Gastroesophageal sphincter (tissue), 4 donors: ENCODE data around the gene C19orf38. TPM values are rescaled to one million over a fixed set of nuclear protein-coding genes. Genes with fewer than 3 reads are reported as not detected.

Experiments
- ATAC-seq: fragments of 150-250 bp; one replicate; pipeline ENCODE4 v1.9.1; 2016; ENCODE audit warnings: mild to moderate bottlenecking, moderate library complexity
- H3K27ac ChIP-seq, 4 donors: fragments of 200-600 bp; sonication (generic) in 3 of 4; 1 replicate in 3 of 4; 2 replicates in 1 of 4; pipeline ENCODE4 v1.5.1; 2016 to 2019
- H3K27me3 ChIP-seq: fragments of 200-600 bp; sonication (generic); one replicate; pipeline ENCODE4 v1.5.1; 2019
- H3K36me3 ChIP-seq, 2 donors: fragments of 200-600 bp; sonication (generic); one replicate each; pipeline ENCODE4 v1.5.1; 2019; ENCODE audit warnings: control low read depth in 1 of 2
- H3K4me1 ChIP-seq, 3 donors: fragments of 200-600 bp; sonication (generic); 1 replicate in 2 of 3; 2 replicates in 1 of 3; pipeline ENCODE4 v1.5.1; 2016 to 2019; ENCODE audit warnings: control low read depth in 2 of 3
- H3K4me3 ChIP-seq, 2 donors: fragments of 200-600 bp; sonication (generic); one replicate each; pipeline ENCODE4 v1.5.1; 2019; ENCODE audit warnings: mild to moderate bottlenecking in 1 of 2, moderate library complexity in 1 of 2
- H3K9me3 ChIP-seq, 3 donors: fragments of 200-600 bp; sonication (generic); one replicate each; pipeline ENCODE4 v1.5.1; 2017 to 2019; ENCODE audit warnings: control low read depth in 2 of 3
- EP300 ChIP-seq: sonication (generic); formaldehyde crosslinking; IDR thresholded peaks from one replicate; pipeline ENCODE4 v1.6.1; 2017; ENCODE audit warnings: antibody characterized with exemption, mild to moderate bottlenecking
- POLR2A ChIP-seq, 2 donors: fragments of 450-650 bp; IDR thresholded peaks; one replicate each; pipeline ENCODE4 v1.6.1; 2017; ENCODE audit warnings: antibody characterized with exemption in 2 of 2, mild to moderate bottlenecking in 2 of 2, moderate library complexity in 1 of 2
- POLR2AphosphoS5 ChIP-seq: sonication (generic); formaldehyde crosslinking; IDR thresholded peaks from one replicate; pipeline ENCODE4 v1.6.1; 2017; ENCODE audit warnings: antibody characterized with exemption
- WGBS, 2 donors: methylation state at CpG; one replicate each; pipeline ENCODE4 v1.1.5; 2018; ENCODE audit warnings: low coverage in 1 of 2; 5-methylcytosine and 5-hydroxymethylcytosine counted together
- small RNA-seq, 4 donors: library from RNA; depleted of rRNA; stranded (forward); fragments of <200 nt; gene quantifications; one replicate each; pipeline ENCODE3, GENCODE V24; 2016
- total RNA-seq, 4 donors: library from RNA; depleted of rRNA; stranded (reverse); fragments of >200 nt; gene quantifications; one replicate each; pipeline ENCODE4 v1.1.0, GENCODE V29; 2016
- TF ChIP-seq, protein P1 (sequence below), 4 experiments: fragments of 200-600 bp in 2 of 4; fragments of 450-650 bp in 2 of 4; sonication (generic) in 1 of 4; IDR thresholded peaks; one replicate each; pipeline ENCODE4 v1.5.1; 2017 to 2019; ENCODE audit warnings: antibody characterized with exemption in 4 of 4, mild to moderate bottlenecking in 2 of 4, moderate library complexity in 2 of 4

The C19orf38 gene
- total RNA-seq, 4 donors from 2014 or later, result 0.89 to 3.1 (median 2.1) TPM; not detected in 1

DNA sequence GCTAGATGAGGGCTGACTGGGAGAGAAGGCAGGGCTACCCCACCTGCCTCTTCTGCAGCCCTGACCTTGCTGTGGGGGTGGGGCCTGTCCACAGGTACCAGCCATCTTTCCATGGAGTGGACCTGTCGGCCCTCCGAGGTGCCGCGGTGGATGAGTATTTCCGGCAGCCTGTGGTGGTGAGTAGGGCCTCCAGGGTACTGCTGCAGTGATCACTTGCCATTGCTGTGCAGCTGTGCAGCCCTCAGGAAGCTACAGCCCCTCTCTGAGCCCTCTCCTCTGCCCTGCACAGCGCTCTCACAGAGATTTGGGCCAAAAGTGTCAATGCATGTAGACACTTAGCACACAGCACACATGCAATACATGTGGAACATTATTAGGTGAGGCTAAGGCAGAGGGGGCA, 68.4 kb downstream of the C19orf38 start:
- no CpG with 5 or more reads among the region's 6 CpGs for WGBS, 2 donors
- Histone ChIP-seq H3K4me1 (no peaks in the 10 kb centered on the region), H3K9me3 (no peaks in the 10 kb centered on the region), H3K4me3 (no peak overlapping the region), H3K36me3 (peaks cover 0 to 99% of the 10 kb centered on the region in 2 donors), H3K27ac (no peak overlapping the region), H3K27me3 (no peaks in the 10 kb centered on the region)
- ATAC-seq, result no peak
- TF ChIP-seq, protein P1, sequence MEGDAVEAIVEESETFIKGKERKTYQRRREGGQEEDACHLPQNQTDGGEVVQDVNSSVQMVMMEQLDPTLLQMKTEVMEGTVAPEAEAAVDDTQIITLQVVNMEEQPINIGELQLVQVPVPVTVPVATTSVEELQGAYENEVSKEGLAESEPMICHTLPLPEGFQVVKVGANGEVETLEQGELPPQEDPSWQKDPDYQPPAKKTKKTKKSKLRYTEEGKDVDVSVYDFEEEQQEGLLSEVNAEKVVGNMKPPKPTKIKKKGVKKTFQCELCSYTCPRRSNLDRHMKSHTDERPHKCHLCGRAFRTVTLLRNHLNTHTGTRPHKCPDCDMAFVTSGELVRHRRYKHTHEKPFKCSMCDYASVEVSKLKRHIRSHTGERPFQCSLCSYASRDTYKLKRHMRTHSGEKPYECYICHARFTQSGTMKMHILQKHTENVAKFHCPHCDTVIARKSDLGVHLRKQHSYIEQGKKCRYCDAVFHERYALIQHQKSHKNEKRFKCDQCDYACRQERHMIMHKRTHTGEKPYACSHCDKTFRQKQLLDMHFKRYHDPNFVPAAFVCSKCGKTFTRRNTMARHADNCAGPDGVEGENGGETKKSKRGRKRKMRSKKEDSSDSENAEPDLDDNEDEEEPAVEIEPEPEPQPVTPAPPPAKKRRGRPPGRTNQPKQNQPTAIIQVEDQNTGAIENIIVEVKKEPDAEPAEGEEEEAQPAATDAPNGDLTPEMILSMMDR (IDR thresholded peaks at IDR 0.05), result no peak
- no peak for TF ChIP-seq POLR2A (IDR thresholded peaks at IDR 0.05)
- TF ChIP-seq EP300, result no peak
- no peak for TF ChIP-seq POLR2AphosphoS5

- H3K4me1 ChIP-seq, result no peaks in the 10 kb centered on the region
- ATAC-seq, result no peak
- H3K4me3 ChIP-seq, result no peak overlapping the region
- no peak for TF ChIP-seq POLR2A (IDR thresholded peaks at IDR 0.05)
- TF ChIP-seq POLR2AphosphoS5, result no peak
- no peak for TF ChIP-seq EP300
- TF ChIP-seq, protein P1 (IDR thresholded peaks at IDR 0.05), result no peak
- no peak overlapping the region for H3K27ac ChIP-seq
- no peaks in the 10 kb centered on the region for H3K27me3 ChIP-seq
- WGBS, 2 donors, result 83 to 93% methylated on average over 3 to 7 of the region's 11 CpGs
- H3K36me3 ChIP-seq, result peaks cover 0 to 99% of the 10 kb centered on the region in 2 donors
- H3K9me3 ChIP-seq, result no peaks in the 10 kb centered on the region
Measured at GRCh38 chr19:10918359-10918758, 70.1 kb downstream of the C19orf38 start.

Small RNA genes lying within 50 kb of the gene (small RNA-seq; reads per million reads assigned to genes)
- gene MIR199A1 (0 reads per million in 4 donors), gene MIR6793 (0 to 0.45 (median 0) reads per million in 4 donors)

Other genes starting within 250 kb of the C19orf38 start
- gene SLC44A2, start 222.9 kb upstream of the C19orf38 start, total RNA-seq, result 10 to 100 TPM; 34.3 to 51.7 (median 41.5) TPM
- gene ILF3, start 194.1 kb upstream of the C19orf38 start, total RNA-seq, result 100 to 1,000 TPM in 3 of 4 donors, 10 to 100 TPM in 1; 67.2 to 128 (median 120) TPM
- 10 to 100 TPM; 19.6 to 36.6 (median 22.7) TPM for gene QTRT1, start 147.0 kb upstream of the C19orf38 start, total RNA-seq
- 100 to 1,000 TPM in 2 of 4 donors, 10 to 100 TPM in 2; 79.1 to 115 (median 96.8) TPM for gene DNM2, start 130.3 kb upstream of the C19orf38 start, total RNA-seq
- 10 to 100 TPM; 15.4 to 36.9 (median 31.7) TPM for gene TMED1, start 12.2 kb upstream of the C19orf38 start, total RNA-seq
- gene CARM1, start 23.1 kb downstream of the C19orf38 start, total RNA-seq, result 10 to 100 TPM; 17.0 to 37.1 (median 18.8) TPM
- 10 to 100 TPM; 25.5 to 47.8 (median 28.1) TPM for gene YIPF2, start 80.2 kb downstream of the C19orf38 start, total RNA-seq
- gene TIMM29, start 80.4 kb downstream of the C19orf38 start, total RNA-seq, result 10 to 100 TPM; 37.6 to 51.1 (median 40.9) TPM
- 10 to 100 TPM; 37.8 to 77.9 (median 51.1) TPM for gene SMARCA4, start 112.6 kb downstream of the C19orf38 start, total RNA-seq
- gene LDLR, start 241.0 kb downstream of the C19orf38 start, total RNA-seq, result 10 to 100 TPM; 14.9 to 68.1 (median 32.6) TPM